Astrocyte of the hippocampus (primary cell): ENCODE measurements around the gene RHOC.

Experiments
- DNase-seq: peaks from one replicate; pipeline ENCODE4 v3.0.0; 2011; ENCODE audit warnings: low read depth, low spot score

RHOC gene

DNA sequence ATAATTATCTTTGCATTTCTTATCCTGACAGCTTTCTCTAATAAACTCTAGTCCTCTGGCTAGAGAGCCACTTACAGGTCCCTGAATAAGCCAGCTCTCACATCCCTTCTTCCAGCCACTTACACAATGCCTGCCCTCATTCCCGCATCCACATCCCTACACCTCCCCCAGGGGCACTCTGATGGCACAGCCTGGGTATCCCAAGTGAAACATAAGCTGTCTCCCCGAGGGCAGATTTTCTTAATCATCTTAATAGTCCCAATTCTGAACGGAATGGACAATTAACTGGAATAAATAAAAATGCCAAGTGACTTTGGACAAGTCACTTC is 4.9 kb downstream of the RHOC start:
- DNase-seq: no peak

- DNase-seq: no peak
These were observed 5.5 kb downstream of the RHOC start for GRCh38 chr1:112701227-112702066.

DNA sequence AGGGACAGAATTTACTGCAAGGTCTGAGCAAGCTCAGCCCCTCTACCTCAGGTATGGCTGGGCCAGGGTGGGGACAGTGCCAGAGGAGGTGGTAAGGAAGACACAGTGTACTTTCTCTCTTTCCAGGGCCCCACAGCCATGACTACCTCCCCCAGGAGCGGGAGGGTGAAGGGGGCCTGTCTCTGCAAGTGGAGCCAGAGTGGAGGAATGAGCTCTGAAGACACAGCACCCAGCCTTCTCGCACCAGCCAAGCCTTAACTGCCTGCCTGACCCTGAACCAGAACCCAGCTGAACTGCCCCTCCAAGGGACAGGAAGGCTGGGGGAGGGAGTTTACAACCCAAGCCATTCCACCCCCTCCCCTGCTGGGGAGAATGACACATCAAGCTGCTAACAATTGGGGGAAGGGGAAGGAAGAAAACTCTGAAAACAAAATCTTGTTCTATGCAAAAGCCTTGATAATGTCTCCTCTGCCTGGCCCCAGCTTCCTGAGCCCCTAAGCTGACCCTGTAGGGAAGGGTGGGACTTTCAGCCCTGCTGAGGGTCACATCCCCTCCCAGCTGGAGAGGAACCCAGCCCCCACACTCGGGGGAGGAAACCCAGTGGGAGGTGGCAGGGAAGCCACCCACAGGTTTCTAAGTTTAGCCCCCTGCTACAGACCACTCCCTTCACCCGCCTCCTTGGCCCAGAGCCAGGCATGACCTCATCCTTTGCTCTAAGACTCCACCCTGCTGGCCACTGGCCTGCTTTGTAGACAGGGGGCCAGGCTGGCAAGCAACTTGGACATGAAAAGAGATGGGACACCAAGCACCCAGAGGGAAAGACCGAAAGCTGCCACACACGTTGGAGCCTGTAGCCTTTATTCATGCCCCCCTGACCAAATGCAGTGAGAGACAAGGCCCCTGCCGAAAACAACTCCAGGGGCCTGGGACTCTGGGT is 6.4 kb downstream of the RHOC start:
- DNase-seq: peak; percentile 99

GRCh38 chr1:112699425-112700144 is 7.3 kb downstream of the RHOC start:
- DNase-seq: no peak

- no peak for DNase-seq
These were observed 8.3 kb downstream of the RHOC start for GRCh38 chr1:112698366-112699310.

GRCh38 chr1:112697781-112698201 is 9.1 kb downstream of the RHOC start:
- no peak for DNase-seq

GRCh38 chr1:112696578-112697314 is 10.2 kb downstream of the RHOC start:
- no peak for DNase-seq

DNA sequence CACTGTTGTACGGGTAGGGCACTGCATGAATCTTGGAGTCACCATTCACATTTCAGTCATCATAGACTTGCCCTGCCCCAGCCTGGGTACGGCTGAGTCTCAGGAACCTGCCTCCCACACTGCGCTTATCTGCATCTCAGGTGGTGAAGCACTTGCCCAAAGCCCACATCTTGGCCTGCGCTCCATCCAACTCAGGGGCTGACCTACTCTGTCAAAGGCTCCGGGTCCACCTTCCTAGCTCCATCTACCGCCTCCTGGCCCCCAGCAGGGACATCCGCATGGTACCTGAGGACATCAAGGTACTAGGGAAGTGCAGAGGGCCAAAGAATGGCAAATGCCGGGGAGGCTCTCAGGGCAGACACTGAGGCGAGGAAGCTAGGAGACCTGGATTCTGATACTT is 11.7 kb downstream of the RHOC start:
- DNase-seq: no peak

GRCh38 chr1:112694363-112694929 is 12.5 kb downstream of the RHOC start:
- no peak for DNase-seq

GRCh38 chr1:112693821-112694220 is 13.1 kb downstream of the RHOC start:
- no peak for DNase-seq

DNA sequence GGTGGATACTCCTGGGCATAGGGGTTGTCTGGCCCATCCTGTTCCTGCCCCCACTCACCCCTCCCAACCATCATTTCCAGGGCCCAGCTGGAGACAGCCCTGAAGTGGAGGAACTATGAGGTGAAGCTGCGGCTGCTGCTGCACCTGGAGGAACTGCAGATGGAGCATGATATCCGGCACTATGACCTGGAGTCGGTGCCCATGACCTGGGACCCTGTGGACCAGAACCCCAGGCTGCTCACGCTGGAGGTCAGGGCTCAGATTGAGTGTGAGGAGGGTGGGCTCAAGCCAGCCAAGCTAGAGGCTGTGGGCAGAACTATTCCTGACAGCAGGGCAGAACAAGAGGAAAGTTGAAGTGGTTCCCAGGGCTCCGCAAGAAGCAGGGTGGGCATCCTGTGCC is 14.2 kb downstream of the RHOC start:
- DNase-seq: no peak

DNA sequence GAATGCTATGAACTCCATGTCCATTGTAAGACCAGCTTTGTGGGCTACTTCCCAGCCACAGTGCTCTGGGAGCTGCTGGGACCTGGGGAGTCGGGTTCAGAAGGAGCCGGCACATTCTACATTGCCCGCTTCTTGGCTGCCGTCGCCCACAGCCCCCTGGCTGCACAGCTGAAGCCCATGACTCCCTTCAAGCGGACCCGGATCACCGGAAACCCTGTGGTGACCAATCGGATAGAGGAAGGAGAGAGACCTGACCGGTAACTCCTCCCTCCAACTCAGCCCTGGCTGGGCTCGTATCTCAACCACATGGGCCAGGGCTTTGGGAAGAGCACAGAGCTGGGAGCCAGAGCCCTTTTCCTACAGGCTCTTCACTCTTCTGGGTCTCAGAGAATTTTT is 17.1 kb downstream of the RHOC start:
- DNase-seq: no peak

DNA sequence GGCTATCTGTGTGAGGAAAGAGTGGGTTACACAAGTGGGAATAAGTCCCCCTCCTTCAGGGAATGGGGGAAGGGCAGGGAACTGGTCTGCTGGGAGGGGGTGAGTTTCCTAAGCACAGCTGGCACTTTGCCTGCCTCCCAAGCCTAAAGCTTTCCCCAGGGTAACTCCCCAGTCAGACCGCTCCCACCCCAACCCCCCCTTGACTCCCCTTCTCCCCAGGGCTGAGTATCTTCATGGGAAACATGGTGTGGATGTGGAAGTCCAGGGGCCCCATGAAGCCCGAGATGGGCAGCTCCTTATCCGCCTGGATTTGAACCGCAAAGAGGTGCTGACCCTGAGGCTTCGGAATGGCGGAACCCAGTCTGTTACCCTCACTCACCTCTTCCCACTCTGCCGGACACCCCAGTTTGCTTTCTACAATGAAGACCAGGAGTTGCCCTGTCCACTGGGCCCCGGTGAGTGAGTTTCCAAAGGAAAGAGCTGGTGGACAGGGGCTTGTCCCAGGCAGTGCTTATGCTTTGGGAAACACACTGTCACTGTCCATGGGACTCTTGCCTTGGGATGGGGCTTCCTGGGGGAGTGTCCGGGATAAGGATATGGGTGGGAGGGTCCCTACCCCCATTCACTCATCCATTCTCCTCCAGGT is 17.6 kb downstream of the RHOC start:
- no peak for DNase-seq

DNA sequence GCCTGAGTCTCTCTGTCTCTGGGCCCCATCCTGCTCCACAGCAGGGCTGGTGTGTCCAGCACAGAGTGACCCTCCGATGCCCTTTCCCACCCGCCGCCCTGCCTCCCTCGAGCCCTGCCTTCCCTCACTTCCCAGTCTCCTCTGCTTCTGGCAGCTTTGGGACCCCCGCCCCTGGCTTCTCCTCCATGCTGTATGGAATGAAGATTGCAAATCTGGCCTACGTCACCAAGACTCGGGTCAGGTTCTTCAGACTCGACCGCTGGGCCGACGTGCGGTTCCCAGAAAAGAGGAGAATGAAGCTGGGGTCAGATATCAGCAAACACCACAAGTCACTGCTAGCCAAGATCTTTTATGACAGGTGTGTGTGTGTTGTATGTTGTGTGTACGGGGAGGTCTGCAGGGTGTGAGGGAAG is 18.1 kb downstream of the RHOC start:
- DNase-seq: no peak

DNA sequence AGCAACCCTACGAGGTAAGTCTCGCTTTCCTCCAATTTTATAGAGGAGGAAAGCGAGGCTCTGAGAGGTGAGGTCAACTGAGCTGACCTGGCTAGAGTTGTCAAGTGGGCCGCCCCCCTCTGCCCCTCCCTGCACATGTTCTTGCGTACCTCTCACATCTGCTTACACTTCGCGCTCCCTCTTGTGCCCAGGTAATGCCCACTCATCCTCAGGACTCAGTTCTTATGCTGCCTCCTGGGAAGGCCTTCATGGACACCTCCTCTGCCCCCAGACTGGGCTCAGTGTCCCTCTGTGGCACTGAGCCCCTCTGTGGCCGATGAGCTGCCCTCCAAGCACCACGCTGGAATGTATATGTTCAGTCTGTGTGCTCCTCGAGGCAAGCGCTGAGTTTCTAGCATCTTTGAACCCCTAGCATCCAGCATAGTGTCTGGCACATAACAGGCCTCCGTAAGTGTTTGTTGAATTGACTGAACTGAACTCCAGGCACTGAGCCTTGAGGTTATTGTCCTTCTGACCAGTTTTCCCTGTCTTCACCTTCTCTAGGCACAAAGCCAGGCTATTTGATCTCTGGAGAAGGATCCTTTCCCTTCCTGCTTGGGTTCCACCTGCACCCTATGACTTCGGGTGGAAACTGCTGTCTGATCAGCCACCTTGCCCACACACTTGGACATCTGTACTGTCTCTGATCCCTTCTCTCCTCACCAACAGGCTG is 19.0 kb downstream of the RHOC start:
- no peak for DNase-seq

DNA sequence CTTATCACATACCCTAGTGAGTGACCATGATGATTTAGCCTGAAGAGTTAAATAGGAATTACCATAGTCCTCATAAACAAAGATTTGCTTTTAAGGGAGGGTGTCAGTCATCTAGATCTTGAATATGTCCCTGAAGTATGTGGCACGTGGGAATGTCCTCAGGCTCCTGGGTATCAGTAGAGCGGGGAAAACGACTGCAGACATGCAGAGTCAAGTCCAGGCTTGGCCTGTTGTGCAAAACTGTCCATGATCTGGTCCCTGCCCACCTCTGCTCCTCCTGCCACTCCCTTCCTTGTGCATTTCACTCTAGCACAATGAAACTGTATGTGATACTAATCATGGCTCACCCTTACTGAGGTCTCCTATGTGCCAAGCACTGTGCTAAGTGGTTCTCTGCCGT is 19.6 kb downstream of the RHOC start:
- DNase-seq: no peak

DNA sequence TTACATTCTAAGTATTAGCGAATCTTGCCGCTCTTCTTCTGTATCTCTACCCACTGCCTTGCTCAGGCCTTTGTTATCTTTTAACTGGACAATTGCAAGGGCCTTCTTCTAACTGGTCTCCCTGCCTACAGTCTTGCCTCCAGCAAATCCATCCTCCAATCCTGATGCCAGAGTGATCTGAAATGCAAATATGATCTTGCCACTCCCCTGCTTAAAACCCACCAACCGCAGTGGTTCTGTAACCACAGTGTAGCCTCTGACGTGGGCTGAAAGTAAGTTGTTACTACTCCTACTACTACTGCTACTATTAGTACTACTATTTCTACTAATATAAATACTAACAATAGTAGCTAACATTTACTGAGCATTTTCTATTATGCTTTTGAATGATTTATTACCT is 20.1 kb downstream of the RHOC start:
- no peak for DNase-seq

GRCh38 chr1:112686417-112686816 is 20.5 kb downstream of the RHOC start:
- no peak for DNase-seq

DNA sequence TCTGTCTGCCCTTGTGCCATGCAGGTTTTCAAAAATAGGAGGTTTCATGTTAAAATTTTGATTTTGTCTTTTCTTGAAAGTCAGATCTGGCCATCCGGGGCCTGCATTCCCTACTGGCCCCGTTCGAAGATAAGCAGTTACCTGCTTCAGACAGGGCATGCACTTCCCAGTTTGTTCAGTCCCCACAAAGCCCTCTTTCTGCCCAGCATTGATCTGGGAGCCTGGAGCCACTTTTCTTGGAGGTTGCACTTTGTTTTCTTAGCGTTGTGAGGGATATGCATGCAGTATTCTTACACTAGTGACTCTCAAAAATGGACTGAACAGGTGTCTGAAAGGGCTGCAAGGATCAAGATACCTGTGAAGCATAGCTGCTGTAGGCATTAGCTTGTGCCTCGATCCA is 21.0 kb downstream of the RHOC start:
- DNase-seq: no peak
